BE2C (cell line): ENCODE results near the gene TMEM51.

Source experiments
- DNase-seq: peaks from one replicate; pipeline ENCODE4 v3.0.0-alpha.2; 2020
- H3K27me3 ChIP-seq: fragments of 250-450 bp; sonication (Bioruptor Pico); 2 replicates; pipeline ENCODE4 v1.5.1; 2020; ENCODE audit warnings: mild to moderate bottlenecking
- H3K36me3 ChIP-seq: fragments of 250-450 bp; sonication (Bioruptor Pico); 2 replicates; pipeline ENCODE4 v1.5.1; 2020; ENCODE audit warnings: mild to moderate bottlenecking
- H3K4me1 ChIP-seq: fragments of 250-450 bp; sonication (Bioruptor Pico); 2 replicates; pipeline ENCODE4 v1.5.1; 2020
- H3K4me3 ChIP-seq: 2 replicates; pipeline ENCODE4 v1.5.1; 2011; ENCODE audit warnings: low read depth, low read length
- H3K9me3 ChIP-seq: fragments of 250-450 bp; sonication (Bioruptor Pico); 2 replicates; pipeline ENCODE4 v1.5.1; 2020
- TF ChIP-seq, protein P1 (sequence below): IDR thresholded peaks from 2 replicates; pipeline ENCODE4 v1.5.1; 2012; ENCODE audit warnings: mild to moderate bottlenecking, low read depth, low read length

The TMEM51 gene

DNA sequence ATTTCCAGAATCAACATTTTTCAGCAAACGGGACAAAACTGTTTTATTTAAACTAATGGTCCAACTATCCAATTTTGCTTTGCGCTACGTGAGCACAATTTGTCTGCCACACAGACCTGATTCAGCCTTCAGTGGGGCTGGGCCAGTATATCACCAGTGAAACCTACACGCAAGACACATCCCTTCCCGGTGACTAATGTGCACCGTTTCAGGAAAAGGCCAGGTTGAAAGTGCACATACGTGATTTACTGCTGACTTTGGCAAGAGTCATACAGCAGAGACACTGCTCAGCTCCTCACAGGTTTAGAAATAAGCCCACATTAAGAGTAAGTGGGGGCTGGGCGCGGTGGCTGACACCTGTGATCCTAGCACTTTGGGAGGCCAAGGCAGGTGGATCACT, 5.1 kb upstream of the TMEM51 start:
- no peak for DNase-seq
- TF ChIP-seq, protein P1, sequence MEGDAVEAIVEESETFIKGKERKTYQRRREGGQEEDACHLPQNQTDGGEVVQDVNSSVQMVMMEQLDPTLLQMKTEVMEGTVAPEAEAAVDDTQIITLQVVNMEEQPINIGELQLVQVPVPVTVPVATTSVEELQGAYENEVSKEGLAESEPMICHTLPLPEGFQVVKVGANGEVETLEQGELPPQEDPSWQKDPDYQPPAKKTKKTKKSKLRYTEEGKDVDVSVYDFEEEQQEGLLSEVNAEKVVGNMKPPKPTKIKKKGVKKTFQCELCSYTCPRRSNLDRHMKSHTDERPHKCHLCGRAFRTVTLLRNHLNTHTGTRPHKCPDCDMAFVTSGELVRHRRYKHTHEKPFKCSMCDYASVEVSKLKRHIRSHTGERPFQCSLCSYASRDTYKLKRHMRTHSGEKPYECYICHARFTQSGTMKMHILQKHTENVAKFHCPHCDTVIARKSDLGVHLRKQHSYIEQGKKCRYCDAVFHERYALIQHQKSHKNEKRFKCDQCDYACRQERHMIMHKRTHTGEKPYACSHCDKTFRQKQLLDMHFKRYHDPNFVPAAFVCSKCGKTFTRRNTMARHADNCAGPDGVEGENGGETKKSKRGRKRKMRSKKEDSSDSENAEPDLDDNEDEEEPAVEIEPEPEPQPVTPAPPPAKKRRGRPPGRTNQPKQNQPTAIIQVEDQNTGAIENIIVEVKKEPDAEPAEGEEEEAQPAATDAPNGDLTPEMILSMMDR: no peak
- peaks cover 8% of the 10 kb centered on the region for H3K4me1 ChIP-seq

DNA sequence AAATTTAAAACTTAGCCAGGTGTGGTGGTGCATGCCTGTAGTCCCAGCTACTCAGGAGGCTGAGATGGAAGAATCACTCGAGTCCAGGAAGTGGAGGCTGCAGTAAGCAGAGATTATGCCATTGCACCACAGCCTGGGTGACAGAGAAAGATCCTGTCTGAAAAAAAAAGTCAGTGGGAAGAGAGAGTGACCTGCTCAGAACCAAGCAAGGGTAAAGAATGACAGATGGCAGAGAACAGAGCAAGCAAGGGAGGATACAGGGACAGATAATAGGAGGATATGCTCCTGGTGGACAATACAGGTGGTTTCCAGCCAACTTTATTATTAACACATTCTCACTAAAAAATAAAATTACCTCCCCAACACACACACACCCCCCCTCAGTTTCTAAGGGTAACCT, 4.6 kb upstream of the TMEM51 start:
- Histone ChIP-seq H3K36me3 (no peaks in the 10 kb centered on the region), H3K27me3 (no peaks in the 10 kb centered on the region), H3K4me1 (peaks cover 8% of the 10 kb centered on the region), H3K4me3 (no peak overlapping the region), H3K9me3 (no peaks in the 10 kb centered on the region)
- no peak for DNase-seq
- TF ChIP-seq, protein P1: no peak

More for the DNA sequence above, 5.1 kb upstream of the TMEM51 start:
- H3K27me3 ChIP-seq: no peaks in the 10 kb centered on the region
- H3K4me3 ChIP-seq: no peak overlapping the region
- no peaks in the 10 kb centered on the region for H3K9me3 ChIP-seq
- no peaks in the 10 kb centered on the region for H3K36me3 ChIP-seq

DNA sequence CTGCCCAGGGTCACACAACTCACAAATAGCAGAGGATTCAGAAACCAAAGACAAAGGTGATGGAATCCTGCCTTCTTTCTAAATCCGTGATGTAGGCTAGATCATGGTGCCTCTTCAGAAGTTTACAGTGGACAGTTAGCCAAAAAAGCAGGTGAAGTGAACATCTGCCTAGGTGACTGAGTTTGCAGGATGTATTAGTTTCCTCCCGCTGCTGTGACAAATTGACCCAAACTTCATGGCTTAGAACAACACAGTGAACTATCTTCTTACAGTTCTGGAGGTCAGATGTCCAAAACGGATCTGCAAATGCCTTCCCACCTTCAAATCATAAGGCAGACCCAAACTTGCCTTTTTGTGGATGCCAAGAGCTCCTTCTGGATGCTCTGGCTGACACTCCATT, 3.2 kb upstream of the TMEM51 start:
- TF ChIP-seq, protein P1: no peak
- Histone ChIP-seq H3K36me3 (no peaks in the 10 kb centered on the region), H3K4me1 (peaks cover 10% of the 10 kb centered on the region), H3K9me3 (no peaks in the 10 kb centered on the region), H3K4me3 (no peak overlapping the region), H3K27me3 (no peaks in the 10 kb centered on the region)
- no peak for DNase-seq

DNA sequence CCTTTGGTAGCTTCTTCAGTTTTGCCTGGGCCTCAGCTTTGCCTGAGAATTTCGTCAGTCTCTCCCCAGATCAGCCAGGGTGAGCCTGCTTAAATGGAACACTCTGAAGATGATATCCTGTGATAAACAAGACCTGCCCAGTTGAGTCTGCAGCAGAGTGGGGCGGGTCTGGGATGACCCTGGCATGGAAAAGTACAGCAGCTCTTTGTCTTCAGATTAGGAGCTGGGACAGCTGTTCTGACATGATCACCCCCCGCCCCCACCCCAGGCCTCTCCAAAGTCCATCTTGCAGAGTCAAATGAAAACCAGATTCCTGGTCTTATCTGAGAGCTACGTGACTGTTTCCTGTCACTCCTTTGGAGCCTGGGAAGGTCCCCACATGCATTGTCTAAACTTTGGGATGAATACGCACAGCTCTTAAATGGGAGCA, 2.2 kb upstream of the TMEM51 start:
- peak; percentile 83 for DNase-seq
- no peaks in the 10 kb centered on the region for H3K27me3 ChIP-seq

DNA sequence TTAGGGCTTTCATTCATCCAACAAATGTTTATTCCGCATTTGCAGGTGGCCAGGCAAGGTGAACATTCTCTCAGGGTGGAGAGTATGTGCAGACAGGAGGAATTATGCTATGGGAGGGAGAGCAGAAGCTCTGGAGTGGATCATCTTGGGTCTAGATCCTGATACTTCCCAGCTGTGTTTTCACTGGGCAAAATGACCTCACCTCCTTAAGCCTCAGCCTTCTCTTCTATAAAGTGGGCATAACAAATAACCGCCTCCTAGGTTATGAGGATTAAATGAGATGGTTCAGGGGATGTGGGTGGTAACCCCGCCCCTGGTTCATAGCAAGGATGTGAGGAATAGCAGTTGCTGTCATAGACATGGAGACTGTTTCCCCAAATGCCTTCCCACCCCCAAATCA, 1.7 kb upstream of the TMEM51 start:
- TF ChIP-seq, protein P1: no peak
- Histone ChIP-seq H3K9me3 (no peaks in the 10 kb centered on the region), H3K36me3 (peaks cover 5% of the 10 kb centered on the region; the same call in 1 of the 2 replicates), H3K4me3 (peak overlapping the region; percentile 78), H3K4me1 (peaks cover 19% of the 10 kb centered on the region), H3K27me3 (no peaks in the 10 kb centered on the region)
- no peak for DNase-seq

More for the DNA sequence above, 2.2 kb upstream of the TMEM51 start:
- Histone ChIP-seq H3K36me3 (peaks cover 5% of the 10 kb centered on the region; the same call in 1 of the 2 replicates), H3K4me1 (peaks cover 18% of the 10 kb centered on the region), H3K9me3 (no peaks in the 10 kb centered on the region), H3K4me3 (peak overlapping the region; percentile 78)
- TF ChIP-seq, protein P1: no peak

DNA sequence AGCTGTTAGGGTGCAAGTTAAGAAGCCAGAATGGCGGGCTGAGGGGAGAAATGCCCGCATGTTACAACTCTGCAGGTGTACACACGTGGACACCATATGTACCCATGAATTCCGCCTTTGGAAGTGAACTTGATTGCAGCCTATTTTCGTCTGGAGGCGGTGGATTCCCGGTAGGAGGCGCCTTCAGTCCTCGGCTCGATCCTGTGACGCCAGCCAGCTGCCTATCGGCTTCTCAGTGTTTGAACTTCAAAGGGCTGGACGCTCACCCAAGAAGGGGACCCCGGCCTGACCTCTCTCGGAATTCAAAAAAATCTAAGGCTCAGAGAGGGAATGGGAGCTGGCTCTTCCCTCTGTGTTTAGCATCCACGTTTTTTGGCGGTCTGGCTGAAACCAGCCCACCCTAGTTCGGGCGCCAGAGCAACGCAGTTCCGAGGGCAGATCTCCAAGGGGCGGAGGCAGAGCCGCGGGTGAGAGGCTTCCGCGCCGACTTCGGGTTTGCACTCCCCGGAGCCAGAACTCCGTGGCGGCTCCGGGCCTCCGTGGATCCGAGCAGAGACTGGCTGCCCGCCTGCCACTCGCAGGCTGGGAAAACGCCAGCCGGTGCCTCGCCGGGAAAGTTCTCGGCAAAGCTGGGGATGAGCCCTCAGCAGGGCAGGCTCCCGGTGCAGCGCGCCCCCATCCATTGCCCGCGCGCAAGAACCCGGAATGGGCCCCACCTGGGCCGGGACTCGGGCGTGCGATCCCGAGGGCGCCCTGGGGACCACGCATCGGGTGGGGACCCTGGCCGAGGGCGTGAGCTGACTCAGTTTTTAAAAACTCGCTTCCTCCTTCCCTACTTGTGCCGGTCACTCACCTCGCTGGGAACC, 996 bp upstream of the TMEM51 start:
- H3K27me3 ChIP-seq: no peaks in the 10 kb centered on the region
- TF ChIP-seq, protein P1: peak; percentile 59
- H3K4me3 ChIP-seq: peak overlapping the region; percentile 78
- H3K9me3 ChIP-seq: no peaks in the 10 kb centered on the region
- peak; percentile 78 for DNase-seq
- H3K36me3 ChIP-seq: peaks cover 5% of the 10 kb centered on the region; the same call in 1 of the 2 replicates
- H3K4me1 ChIP-seq: peaks cover 19% of the 10 kb centered on the region
